G401.6 (cell line): ENCODE data around the gene MAGEE2.
"Not testable (repeated sequence)": the region's sequence is repeated elsewhere in the genome, so short reads cannot be mapped to it uniquely, and the experiment has no call there.

Experiments used
- FAIRE-seq: peaks from 2 replicates; lab custom pipeline; 2012; peaks lifted over from hg19 to GRCh38; lab: Jason Lieb, UNC

The MAGEE2 gene

DNA sequence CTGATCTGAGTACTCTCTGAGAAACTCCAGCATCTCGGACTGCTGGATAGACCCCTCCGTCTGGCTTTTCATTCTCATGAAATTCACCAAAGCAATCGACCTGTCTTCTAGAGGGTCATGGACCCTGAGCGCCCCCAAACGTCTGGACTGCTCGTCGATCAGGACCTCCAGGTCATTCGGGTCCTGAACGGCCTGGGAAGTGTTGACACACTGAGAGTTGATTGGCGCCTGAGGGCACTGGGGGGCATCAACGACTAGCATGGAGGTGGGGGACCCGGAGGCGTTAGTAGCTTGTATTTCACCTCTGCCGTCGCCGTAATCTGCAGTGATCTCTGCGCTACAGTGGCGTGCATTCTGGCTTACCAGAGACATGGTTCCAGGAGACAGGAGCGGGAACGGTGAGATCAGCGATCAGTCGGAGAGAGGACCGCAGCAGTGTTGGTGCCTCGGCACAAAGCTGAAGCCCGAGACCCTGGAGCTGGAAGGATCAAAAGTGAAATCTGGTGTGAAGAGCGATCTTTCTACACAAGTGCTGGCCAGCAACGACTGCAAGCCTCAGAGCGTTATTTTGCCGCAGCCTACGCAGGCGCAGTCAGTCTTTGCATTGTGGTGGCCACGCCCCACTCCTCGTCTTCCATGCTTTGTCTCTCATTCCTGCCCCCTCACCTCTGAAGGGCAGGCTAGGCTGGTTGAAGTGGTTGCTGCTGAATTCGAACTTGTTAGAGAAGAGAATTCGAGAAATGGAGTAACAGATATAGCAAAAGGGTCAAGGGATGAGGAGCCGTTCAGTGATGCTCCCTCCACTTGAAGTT lies at the start of gene MAGEE2:
TSS of gene MAGEE2 (minus strand) at position 575 of the 812 bp plus-strand sequence. CDS start at position 372, 203 bp downstream.
- no peak for FAIRE-seq

GRCh38 chrX:75786290-75786689 lies 1.2 kb upstream of the MAGEE2 start:
- no peak for FAIRE-seq

- no peak for FAIRE-seq
Observed at GRCh38 chrX:75781611-75782010, 3.4 kb downstream of the MAGEE2 start.

GRCh38 chrX:75768063-75768462 lies 17.0 kb downstream of the MAGEE2 start:
- not testable (repeated sequence) for FAIRE-seq

DNA sequence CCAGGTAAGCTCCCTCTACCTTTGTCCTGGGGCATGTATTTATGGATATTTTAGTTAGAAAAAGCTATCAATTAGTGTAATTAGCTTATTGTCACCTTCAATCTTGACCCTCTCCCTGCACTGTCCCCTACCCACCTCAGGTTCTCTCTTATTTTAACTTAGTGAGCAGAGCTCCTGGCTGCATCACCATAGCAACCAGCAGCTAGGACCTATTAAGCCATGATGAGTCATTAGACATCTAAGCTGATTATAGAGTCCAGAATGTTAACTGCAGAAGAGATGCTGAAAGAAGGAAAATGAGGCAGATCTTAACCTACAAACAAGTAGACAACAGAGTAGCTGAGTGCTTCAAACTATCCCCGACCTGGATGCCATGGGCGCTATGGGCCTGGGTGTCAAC lies 36.6 kb downstream of the MAGEE2 start:
- no peak for FAIRE-seq

- FAIRE-seq = no peak
Observed at GRCh38 chrX:75746891-75747639, 38.0 kb downstream of the MAGEE2 start.
